SU-DHL-6 (cell line): ENCODE results near the gene LRRC4C.

ENCODE experiments used
- CTCF ChIP-seq: fragments of 200-600 bp; sonication (generic); IDR thresholded peaks from one replicate; pipeline ENCODE4 v1.5.1; 2017; ENCODE audit warnings: antibody characterized with exemption, mild to moderate bottlenecking, low read length, moderate library complexity; ENCODE audit not compliant: insufficient read depth, poor library complexity, severe bottlenecking
- EZH2phosphoT487 ChIP-seq: fragments of 200-600 bp; sonication (generic), shearing (Covaris generic); conservative IDR thresholded peaks from 2 replicates; pipeline ENCODE4 v1.6.1; 2018; ENCODE audit warnings: mild to moderate bottlenecking, antibody characterized with exemption, low read length, moderate library complexity, mixed read lengths

GRCh38 chr11:40175980-40176379 lies 1283.5 kb downstream of the LRRC4C start:
- TF ChIP-seq CTCF (no peak), EZH2phosphoT487 (no peak)
